GM12872 (cell line): Measurements from ENCODE around the gene MT1B.
A peak's percentile ranks its signal among the peaks of the same experiment; 100 is the strongest.

Experiments
- TF ChIP-seq, protein P1 (sequence below): IDR thresholded peaks from 3 replicates; pipeline ENCODE4 v1.5.1; 2011; ENCODE audit warnings: low read depth, mild to moderate bottlenecking, low read length, moderate library complexity; ENCODE audit not compliant: insufficient read depth

MT1B gene

DNA sequence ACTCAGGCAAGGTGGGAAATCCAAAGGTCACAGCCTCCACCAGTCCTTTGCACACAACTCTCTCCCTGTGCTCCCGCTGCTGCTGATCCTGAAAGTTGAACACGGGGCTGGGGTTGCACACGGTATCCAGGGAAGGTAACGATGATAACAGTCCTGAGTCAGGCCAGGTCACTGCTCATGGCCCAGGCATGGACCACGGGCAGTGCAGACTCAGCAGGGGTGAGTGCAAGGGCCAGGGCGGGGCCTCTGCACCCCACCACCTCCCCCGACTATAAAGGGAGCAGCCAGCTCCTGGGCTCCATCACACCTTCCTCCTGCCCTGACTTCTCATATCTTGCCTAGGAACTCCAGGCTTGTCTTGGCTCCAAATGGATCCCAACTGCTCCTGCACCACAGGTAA is at the start of gene MT1B:
MT1B (plus strand) TSS at position 301 of the 400 bp plus-strand sequence; CDS start at position 369, 68 bp downstream.
- TF ChIP-seq, protein P1, sequence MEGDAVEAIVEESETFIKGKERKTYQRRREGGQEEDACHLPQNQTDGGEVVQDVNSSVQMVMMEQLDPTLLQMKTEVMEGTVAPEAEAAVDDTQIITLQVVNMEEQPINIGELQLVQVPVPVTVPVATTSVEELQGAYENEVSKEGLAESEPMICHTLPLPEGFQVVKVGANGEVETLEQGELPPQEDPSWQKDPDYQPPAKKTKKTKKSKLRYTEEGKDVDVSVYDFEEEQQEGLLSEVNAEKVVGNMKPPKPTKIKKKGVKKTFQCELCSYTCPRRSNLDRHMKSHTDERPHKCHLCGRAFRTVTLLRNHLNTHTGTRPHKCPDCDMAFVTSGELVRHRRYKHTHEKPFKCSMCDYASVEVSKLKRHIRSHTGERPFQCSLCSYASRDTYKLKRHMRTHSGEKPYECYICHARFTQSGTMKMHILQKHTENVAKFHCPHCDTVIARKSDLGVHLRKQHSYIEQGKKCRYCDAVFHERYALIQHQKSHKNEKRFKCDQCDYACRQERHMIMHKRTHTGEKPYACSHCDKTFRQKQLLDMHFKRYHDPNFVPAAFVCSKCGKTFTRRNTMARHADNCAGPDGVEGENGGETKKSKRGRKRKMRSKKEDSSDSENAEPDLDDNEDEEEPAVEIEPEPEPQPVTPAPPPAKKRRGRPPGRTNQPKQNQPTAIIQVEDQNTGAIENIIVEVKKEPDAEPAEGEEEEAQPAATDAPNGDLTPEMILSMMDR: no peak

- TF ChIP-seq, protein P1: peak; percentile 33; the same call in 1 of the 3 replicates
Observed at GRCh38 chr16:56603589-56603988, 48.1 kb upstream of the MT1B start.

DNA sequence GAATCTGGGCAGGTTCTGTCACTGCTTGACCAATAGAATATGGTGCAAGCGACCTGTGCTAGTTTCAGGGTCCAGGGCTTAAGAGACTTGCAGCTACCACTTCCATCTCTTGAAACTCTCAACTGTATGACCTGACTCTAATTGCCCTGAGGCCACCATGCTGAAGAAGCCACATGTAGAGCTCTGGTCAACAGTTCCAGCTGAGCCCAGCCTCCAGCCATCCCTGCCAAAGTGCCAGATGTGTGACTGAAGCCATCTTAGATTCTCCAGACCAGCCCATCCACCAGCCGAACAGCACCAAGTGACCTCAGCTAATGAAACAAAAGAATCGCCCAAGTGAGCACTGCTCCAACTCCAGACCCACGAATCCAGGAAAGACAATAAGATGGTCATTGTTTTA is 46.7 kb upstream of the MT1B start:
- TF ChIP-seq, protein P1: no peak

DNA sequence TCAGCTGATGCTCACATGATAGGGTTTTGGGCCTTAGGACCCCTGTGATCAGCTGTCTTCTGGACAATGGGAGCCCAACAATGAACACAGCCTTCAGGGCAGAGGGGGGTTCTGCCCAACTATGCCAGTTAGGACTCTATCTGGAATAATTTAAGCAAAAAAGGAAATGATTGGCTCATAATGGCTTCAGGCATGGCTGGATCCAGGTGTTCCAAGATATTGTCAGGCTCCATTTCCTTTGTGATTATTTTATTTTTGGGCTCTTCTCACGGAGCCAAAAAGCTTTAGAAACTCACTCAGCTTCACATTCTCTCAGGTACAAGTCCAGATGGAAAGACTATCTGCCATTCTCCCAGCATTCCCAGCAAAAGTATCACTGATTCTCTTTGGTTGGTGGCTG is 46.2 kb upstream of the MT1B start:
- TF ChIP-seq, protein P1: no peak

DNA sequence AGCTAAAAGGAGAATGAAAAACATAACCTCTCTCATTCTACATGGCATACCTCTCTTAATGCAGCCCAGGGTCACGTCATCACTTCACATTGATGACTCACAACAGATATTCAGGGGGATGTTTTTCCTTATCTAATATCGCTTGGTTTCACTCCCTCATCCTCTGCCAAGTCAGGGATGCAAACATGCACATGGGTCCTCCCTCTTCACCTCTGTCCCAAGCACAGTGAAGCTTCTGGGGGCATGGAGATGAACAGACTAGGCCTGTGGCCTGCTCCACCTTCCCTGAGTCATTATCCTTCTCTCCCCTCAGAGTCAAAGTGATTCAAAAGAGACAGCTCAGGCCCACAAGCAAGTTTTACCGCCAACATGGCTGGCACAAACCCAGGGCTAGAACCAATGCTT is 45.6 kb upstream of the MT1B start:
- TF ChIP-seq, protein P1: no peak

DNA sequence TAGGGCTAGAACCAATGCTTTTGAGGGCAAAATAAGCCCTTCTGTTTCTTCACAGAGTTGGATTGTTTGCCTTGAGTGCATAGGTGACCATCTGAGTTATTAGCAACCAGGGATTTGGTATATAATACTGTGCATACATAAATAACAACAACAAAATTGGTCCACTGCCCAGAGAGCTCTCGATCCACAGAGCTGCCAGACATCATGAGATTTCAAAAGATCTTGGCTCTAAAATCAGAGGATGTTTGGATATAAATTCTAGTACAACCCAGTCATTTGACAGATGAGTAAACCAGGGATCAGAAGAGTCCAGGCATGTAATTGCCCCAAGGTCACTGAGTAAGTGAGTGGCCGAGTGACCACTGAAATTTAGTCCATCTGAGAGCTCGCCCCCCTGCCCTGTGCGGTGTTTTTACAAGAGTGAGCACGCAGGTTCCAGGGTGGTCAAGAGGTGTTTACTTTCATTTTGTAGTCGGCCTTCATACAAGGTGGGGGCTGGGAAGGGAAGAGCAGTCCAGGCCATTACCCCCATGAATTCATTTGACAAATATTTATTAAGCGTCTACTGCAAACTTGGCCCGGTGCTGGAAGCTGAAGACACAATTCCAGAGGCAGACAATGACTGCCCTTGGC is 45.1 kb upstream of the MT1B start:
- TF ChIP-seq, protein P1: no peak

DNA sequence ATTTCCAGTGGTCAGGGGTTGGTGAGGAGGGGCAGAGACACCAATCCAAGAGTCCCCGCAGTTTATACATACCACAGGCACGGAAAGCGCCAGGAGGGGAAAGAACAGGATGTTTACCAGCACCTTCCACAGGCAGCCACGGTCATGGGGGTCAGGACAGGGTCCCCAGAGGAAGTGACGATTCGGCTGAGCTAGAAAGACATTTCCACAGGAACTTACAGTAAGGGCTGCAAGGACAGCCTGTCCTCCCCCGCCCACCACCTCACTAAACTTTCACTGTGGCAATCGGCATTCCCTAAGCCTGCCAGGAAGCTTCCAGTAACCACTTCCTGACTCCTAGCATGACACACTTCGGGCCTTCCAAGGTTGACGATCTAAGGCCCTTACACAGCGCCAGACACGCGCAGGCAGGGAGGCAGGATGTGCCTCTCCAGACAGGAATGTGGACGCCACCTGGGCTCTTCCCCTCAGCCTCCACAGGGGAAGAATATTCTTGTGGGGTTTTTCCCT is 44.5 kb upstream of the MT1B start:
- TF ChIP-seq, protein P1: no peak

DNA sequence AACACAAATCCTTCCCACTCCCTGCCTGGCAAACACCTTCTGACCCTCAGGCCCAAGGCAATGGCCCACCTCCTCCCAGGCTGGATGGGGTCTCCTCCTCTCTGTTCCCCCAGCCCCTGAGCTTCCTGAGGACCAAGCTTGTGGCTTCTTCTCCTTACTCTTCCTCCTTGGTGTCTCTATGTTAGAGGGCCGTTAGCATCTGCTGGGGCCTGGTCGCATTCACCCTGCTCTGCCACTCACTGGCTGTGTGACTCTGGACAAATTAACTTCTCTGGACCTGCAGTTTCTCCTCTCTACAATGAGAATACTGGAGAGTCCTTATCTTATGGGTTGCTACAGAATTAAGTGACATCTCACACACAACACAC is 44.0 kb upstream of the MT1B start:
- TF ChIP-seq, protein P1: no peak
